ENCODE data around the gene RPL9. TPM values are rescaled to one million over a fixed set of nuclear protein-coding genes. Genes with fewer than 3 reads are reported as not detected.

The RPL9 gene
- total RNA-seq, 1 experiment from 2014 or later, result 1,657 TPM

- H3K9ac ChIP-seq (ENCODE audit: low read length), result no peak overlapping the region
- no peak overlapping the region for H3K27ac ChIP-seq (ENCODE audit: low read depth, low read length)
- H2AFZ ChIP-seq (ENCODE audit: low read depth, low read length, poor library complexity, severe bottlenecking), result no peak overlapping the region
- peaks cover 59 to 78% of the 10 kb centered on the region in 2 experiments for H3K36me3 ChIP-seq (ENCODE audit: control insufficient read depth in 1 of 2, insufficient read depth in 2 of 2, low read length in 2 of 2)
- H3K9me2 ChIP-seq (ENCODE audit: insufficient read depth), result no peaks in the 10 kb centered on the region
- DNase-seq (ENCODE audit: low read depth, low spot score) (no peak), ATAC-seq (no peak)
- ChIA-PET CTCF (no interaction called here), POLR2A (interaction anchor here (0.6 to 1.7 kb wide), 2 partner anchors 11 to 272 kb away, joined by 3 to 4 read pairs; no protein-coding TSS in a partner anchor), RAD21 (ENCODE audit: low non-redundant PET in 1 of 2, low total read pairs in 2 of 2, uncharacterized antibody in 2 of 2, unreplicated experiment in 2 of 2) (no interaction called here)
- no peak overlapping the region for H3K4me3 ChIP-seq (replicated peaks in 1 of 2; ENCODE audit: low read depth in 1 of 2, low read length in 2 of 2)
- peaks cover 59% of the 10 kb centered on the region for H4K20me1 ChIP-seq (ENCODE audit: insufficient read depth)
- H3K27me3 ChIP-seq (ENCODE audit: insufficient read depth, low read length), result no peaks in the 10 kb centered on the region
- TF ChIP-seq SP1 (IDR thresholded peaks at IDR 0.05; ENCODE audit: low read depth), result no peak
- no peak for TF ChIP-seq TCF7L2 (IDR thresholded peaks at IDR 0.05; ENCODE audit: borderline replicate concordance, extremely low read depth, insufficient read depth, insufficient read length)
- TF ChIP-seq CTCF (IDR thresholded peaks at IDR 0.05 in 2 of 3, conservative IDR thresholded peaks at IDR 0.05 in 1 of 3; ENCODE audit: borderline replicate concordance in 1 of 3, insufficient read depth in 1 of 3, low read depth in 2 of 3, low read length in 2 of 3), result no peak
- no peak for TF ChIP-seq ZNF274 (IDR thresholded peaks at IDR 0.05; ENCODE audit: low read depth, low read length)
- no peak for TF ChIP-seq CEBPB (IDR thresholded peaks at IDR 0.05; ENCODE audit: low read depth)
- TF ChIP-seq ATF3 (IDR thresholded peaks at IDR 0.05), result no peak
- no peak for TF ChIP-seq POLR2A (IDR thresholded peaks at IDR 0.05; ENCODE audit: borderline replicate concordance, extremely low read depth, insufficient read depth, insufficient read length)
- TF ChIP-seq REST (IDR thresholded peaks at IDR 0.05; ENCODE audit: low read depth), result no peak
- no peak for TF ChIP-seq YY1 (IDR thresholded peaks at IDR 0.05; ENCODE audit: extremely low read depth, insufficient replicate concordance, low read depth, low read length)
- no peak for TF ChIP-seq POLR2AphosphoS5 (IDR thresholded peaks at IDR 0.05; ENCODE audit: low read depth, low read length)
- no peak for TF ChIP-seq EZH2 (IDR thresholded peaks at IDR 0.05)
- no peak for TF ChIP-seq ELF1 (IDR thresholded peaks at IDR 0.05; ENCODE audit: borderline replicate concordance, low read depth)
- TF ChIP-seq SIN3A (IDR thresholded peaks at IDR 0.05; ENCODE audit: low read depth), result no peak
- intact Hi-C loops (cut with micrococcal nuclease), result no loop called here
- no TSS peak for BruUV-seq (replicated peaks)
- H3K4me2 ChIP-seq (ENCODE audit: low read length), result no peak overlapping the region
- no peaks in the 10 kb centered on the region for H3K9me3 ChIP-seq (ENCODE audit: control insufficient read depth in 1 of 2, insufficient read depth in 1 of 2, low read depth in 1 of 2, low read length in 2 of 2)
- H3K4me1 ChIP-seq (ENCODE audit: control insufficient read depth in 1 of 2, insufficient read depth in 2 of 2, low read length in 2 of 2), result peaks cover 3 to 18% of the 10 kb centered on the region in 2 experiments; a peak in 3 of 4 replicates
- peaks cover 78% of the 10 kb centered on the region for H3K79me2 ChIP-seq (ENCODE audit: insufficient read depth, low read length)
Observed at GRCh38 chr4:39455486-39455885, 3.2 kb downstream of the RPL9 start.

All from HCT116 (cell line).